KOPT-K1 (cell line): ENCODE results near the gene EXOC6B.
"Not testable (repeated sequence)": the region's sequence is repeated elsewhere in the genome, so short reads cannot be mapped to it uniquely, and the experiment has no call there.

Experiments used
- H3K27ac ChIP-seq: fragments of 200-600 bp; sonication (generic); 2 replicates; pipeline ENCODE4 v1.5.1; 2016; ENCODE audit warnings: antibody characterized with exemption, mild to moderate bottlenecking, low read depth, low read length; ENCODE audit not compliant: poor library complexity, severe bottlenecking
- H3K36me3 ChIP-seq: fragments of 200-600 bp; sonication (generic); 2 replicates; pipeline ENCODE4 v1.5.1; 2017; ENCODE audit warnings: antibody characterized with exemption, mild to moderate bottlenecking, low read length, moderate library complexity; ENCODE audit not compliant: insufficient read depth
- H3K9me3 ChIP-seq: fragments of 200-600 bp; sonication (generic); 2 replicates; pipeline ENCODE4 v1.5.1; 2017; ENCODE audit warnings: antibody characterized with exemption, low read length, mild to moderate bottlenecking; ENCODE audit not compliant: insufficient read depth, poor library complexity, severe bottlenecking

Gene EXOC6B

DNA sequence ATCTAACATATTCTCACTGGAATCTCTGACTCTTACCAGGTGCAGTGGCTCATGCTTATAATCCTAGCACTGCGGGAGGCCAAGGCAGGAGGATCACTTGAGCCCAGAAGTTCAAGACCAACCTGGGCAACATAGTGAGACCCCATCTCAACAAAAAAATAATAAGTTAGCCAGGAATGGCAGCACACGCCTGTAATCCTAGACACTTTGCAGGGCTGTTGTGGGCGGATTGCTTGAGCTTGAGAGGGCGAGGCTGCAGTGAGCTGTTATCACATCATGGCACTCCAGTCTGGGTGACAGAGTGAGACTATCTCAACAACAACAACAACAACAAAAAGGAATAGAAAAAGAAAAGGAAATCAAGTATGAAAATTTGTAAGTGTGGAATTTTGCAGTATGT lies 371.6 kb downstream of the EXOC6B start:
- Histone ChIP-seq H3K27ac (no peak overlapping the region), H3K36me3 (no peaks in the 10 kb centered on the region), H3K9me3 (no peaks in the 10 kb centered on the region)

DNA sequence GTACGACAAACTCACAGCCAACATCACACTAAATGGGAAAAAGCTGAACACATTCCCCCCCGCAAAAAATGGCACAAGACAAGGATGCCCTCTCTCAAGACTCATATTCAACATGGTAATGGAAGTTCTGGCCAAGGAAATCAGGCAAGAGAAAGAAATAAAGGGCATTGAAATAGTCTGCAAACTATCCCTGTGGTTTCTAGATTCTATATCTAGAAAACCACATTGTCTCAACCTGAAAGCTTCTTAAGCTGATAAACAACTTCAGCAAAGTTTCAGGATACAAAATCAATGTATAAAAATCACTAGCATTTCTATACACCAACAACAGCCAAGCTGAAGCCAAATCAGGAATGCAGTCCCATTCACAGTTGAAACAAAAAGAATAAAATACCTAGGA lies 383.6 kb downstream of the EXOC6B start:
- peaks cover 8% of the 10 kb centered on the region for H3K9me3 ChIP-seq
- H3K36me3 ChIP-seq = no peaks in the 10 kb centered on the region
- H3K27ac ChIP-seq = no peak overlapping the region

GRCh38 chr2:72439892-72440291 lies 385.9 kb downstream of the EXOC6B start:
- Histone ChIP-seq H3K9me3 (peaks cover 8% of the 10 kb centered on the region), H3K36me3 (no peaks in the 10 kb centered on the region), H3K27ac (no peak overlapping the region)

DNA sequence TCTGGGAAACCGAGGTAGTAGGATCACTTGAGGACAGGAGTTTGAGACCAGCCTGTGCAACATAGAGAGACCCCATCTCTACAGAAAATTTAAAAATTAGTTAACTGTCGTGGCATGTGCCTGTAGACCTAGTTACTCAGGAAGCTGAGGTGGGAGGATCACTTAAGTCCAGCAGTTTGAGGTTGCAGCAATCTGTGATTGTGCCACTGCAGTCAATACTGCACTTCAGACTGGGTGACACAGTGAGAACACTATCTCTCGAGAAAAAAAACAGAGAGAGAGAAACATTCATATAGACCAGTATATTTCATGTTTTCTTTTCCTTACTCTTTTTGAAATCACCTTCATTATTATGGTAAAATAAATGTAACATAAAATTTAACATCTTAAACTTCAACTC lies 387.5 kb downstream of the EXOC6B start:
- Histone ChIP-seq H3K36me3 (no peaks in the 10 kb centered on the region), H3K9me3 (no peaks in the 10 kb centered on the region), H3K27ac (no peak overlapping the region)

DNA sequence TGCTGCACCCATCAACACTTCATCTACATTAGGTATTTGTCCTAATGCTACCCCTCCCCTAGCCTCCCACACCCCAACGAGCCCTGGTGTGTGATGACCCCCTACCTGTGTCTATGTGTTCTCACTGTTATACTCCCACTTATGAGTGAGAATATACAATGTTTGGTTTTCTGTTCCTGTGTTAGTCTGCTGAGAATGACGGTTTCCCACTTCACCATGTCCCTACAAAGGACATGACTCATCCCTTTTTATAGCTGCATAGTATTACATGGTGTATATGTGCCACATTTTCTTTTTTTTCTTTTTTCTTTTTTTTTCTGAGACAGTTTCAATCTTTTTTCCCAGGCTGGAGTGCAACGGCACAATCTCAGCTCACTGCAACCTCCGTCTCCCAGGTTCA lies 394.1 kb downstream of the EXOC6B start:
- no peaks in the 10 kb centered on the region for H3K9me3 ChIP-seq
- no peak overlapping the region for H3K27ac ChIP-seq

DNA sequence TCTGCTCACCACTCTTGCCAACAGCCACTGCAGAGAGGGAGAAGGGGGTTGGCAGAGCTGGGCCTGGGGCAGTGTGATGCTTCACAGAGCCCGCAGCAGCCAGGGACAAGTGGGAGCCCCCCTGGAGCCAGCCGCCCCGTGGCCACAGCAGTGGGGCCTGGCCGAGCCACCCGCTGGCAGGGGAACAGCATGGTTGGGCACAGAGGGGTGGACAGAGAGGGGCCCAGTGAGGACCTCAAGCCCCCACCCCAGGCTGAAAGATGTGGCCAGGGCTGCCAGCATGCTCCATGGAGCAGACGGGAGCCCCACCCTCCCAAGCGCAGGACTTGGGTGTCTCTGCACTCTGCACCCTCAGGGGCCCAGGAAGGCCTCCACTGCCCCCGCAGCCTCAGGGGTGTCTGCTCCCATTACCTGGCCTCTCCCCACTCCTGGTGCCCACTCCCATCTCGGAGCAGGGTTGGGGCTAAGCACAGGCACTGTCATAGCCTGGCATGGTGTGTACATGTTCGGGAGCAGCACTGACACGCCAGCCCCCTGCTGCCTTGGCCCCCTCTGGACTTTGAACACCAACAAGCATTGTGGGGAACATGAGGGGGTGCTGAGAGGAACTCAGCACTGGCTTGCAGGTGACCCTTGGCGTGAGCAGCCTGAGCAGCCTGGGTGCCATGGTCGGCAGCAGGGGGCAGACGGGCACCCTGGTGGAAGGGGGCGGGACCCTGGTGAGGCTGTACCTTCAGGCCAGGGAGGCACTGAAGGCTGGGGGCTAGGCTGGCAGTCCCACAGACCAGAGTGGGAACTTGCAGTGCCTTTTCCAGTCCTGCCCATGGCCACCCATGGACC lies 398.6 kb downstream of the EXOC6B start:
- H3K27ac ChIP-seq = no peak overlapping the region
- no peaks in the 10 kb centered on the region for H3K9me3 ChIP-seq
- no peaks in the 10 kb centered on the region for H3K36me3 ChIP-seq

More for the DNA sequence above, 394.1 kb downstream of the EXOC6B start:
- H3K36me3 ChIP-seq = no peaks in the 10 kb centered on the region

- no peak overlapping the region for H3K27ac ChIP-seq
- no peaks in the 10 kb centered on the region for H3K36me3 ChIP-seq
- no peaks in the 10 kb centered on the region for H3K9me3 ChIP-seq
Observed at GRCh38 chr2:72425996-72426395, 399.8 kb downstream of the EXOC6B start.

DNA sequence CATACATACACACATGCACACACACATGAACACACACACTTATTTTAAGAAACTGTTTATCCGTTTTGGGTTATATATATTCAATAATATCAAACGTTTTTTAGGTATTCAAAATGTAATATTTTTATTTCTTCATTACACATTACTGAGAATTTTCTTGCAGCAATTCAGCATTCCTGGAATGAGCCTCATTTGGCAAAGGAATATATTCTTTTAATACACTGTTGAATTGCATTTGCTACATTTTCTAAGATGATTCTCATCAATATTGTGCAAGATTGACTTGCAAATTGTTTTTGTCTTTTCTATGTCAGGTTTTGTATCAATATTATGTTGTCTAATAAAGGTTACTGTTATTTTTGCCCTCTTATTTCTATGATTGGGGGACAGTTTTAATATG lies 402.1 kb downstream of the EXOC6B start:
- H3K36me3 ChIP-seq = no peaks in the 10 kb centered on the region
- peaks cover 6% of the 10 kb centered on the region for H3K9me3 ChIP-seq
- no peak overlapping the region for H3K27ac ChIP-seq

DNA sequence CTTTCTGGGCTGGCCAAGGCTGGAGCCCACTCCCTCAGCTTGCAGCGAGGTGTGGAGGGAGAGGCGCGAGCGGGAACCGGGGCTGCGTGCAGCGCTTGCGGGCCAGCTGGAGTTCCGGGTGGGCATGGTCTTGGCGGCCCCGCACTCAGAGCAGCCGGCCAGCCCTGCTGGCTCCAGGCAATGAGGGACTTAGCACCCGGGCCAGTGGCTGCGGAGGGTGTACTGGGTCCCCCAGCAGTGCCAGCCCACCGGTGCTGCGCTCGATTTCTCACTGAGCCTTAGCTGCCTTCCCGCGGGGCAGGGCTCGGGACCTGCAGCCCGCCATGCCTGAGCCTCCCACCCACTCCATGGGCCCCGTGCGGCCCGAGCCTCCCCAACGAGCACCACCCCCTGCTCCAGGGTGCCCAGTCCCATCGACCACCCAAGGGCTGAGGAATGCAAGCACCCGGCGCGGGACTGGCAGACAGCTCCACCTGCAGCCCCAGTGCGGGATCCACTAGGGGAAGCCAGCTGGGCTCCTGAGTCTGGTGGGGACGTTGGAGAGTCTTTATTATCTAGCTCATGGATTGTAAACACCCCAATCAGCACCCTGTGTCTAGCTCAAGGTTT lies 404.0 kb downstream of the EXOC6B start:
- H3K36me3 ChIP-seq, H3K9me3 ChIP-seq, H3K27ac ChIP-seq: not testable (repeated sequence)

GRCh38 chr2:72415781-72416475 lies 409.9 kb downstream of the EXOC6B start:
- H3K9me3 ChIP-seq = peaks cover 6% of the 10 kb centered on the region
- no peak overlapping the region for H3K27ac ChIP-seq
- no peaks in the 10 kb centered on the region for H3K36me3 ChIP-seq

- no peak overlapping the region for H3K27ac ChIP-seq
- H3K36me3 ChIP-seq = no peaks in the 10 kb centered on the region
- peaks cover 1% of the 10 kb centered on the region for H3K9me3 ChIP-seq
Observed at GRCh38 chr2:72415241-72415661, 410.6 kb downstream of the EXOC6B start.

DNA sequence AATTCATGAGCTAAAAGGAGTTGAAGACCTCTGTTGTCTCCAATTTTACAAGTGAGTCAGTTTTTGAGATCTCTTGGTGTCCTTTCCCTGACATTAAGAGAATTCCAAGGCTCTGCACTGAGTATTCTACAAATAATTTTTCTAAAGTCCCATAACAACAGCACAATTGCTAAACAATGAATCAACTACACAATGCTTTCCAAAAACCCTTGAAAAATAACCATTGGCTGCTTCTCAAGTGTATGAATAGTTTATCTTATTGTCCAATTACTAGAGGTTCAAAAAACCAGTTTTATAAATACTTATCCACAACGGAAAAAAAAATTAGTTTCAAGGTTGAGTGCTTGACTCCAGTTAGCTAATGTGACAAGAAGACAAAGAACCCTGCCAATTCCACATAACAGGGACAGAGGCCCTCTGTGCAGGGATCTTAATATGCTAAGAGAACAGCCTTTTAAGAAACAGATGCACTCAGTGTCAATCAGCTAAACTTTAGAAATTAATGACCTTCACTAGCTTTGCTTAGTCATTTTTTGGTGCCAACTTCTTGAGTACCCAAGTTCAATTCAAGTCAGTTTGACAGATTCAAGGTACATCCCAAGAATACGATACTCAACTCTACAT lies 411.6 kb downstream of the EXOC6B start:
- Histone ChIP-seq H3K27ac (no peak overlapping the region), H3K36me3 (no peaks in the 10 kb centered on the region), H3K9me3 (no peaks in the 10 kb centered on the region)

GRCh38 chr2:72413716-72414115 lies 412.1 kb downstream of the EXOC6B start:
- Histone ChIP-seq H3K27ac (no peak overlapping the region), H3K36me3 (no peaks in the 10 kb centered on the region), H3K9me3 (no peaks in the 10 kb centered on the region)

- no peaks in the 10 kb centered on the region for H3K9me3 ChIP-seq
- H3K36me3 ChIP-seq = no peaks in the 10 kb centered on the region
- no peak overlapping the region for H3K27ac ChIP-seq
Observed at GRCh38 chr2:72412214-72412613, 413.6 kb downstream of the EXOC6B start.

DNA sequence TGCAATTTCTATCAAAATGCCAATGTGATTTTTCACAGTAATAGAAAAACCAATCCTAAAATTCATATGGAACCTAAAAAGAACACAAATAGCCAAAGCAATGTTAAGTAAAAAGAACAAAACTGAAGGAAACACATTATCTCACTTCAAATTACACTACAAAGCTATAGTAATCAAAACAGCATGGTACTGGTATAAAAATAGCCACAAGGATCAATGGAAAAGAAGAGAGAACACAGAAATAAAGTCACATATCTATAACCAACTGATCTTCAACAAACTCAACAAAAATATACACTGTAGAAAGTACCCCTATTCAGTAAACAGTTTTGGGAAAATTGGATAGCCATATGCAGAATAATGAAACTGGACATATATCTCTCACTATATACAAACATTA lies 426.0 kb downstream of the EXOC6B start:
- Histone ChIP-seq H3K36me3 (no peaks in the 10 kb centered on the region), H3K9me3 (peaks cover 12% of the 10 kb centered on the region), H3K27ac (no peak overlapping the region)
